ENCODE data around the gene KLHL34.

KLHL34 gene

GRCh38 chrX:21638311-21638710 is 19.8 kb downstream of the KLHL34 start:
- H3K36me3 ChIP-seq (ENCODE audit: insufficient read depth, low read length) = no peaks in the 10 kb centered on the region
- no peaks in the 10 kb centered on the region for H3K9me3 ChIP-seq (ENCODE audit: insufficient read depth, low read depth, low read length)
- H3K27me3 ChIP-seq (ENCODE audit: insufficient read depth, low read length, poor library complexity, severe bottlenecking) = no peaks in the 10 kb centered on the region
- no peaks in the 10 kb centered on the region for H3F3A ChIP-seq (ENCODE audit: low read depth)
- H3K9ac ChIP-seq (ENCODE audit: low read depth, low read length, poor library complexity, severe bottlenecking) = no peak overlapping the region
- no peaks in the 10 kb centered on the region for H3K9me2 ChIP-seq (replicated peaks; ENCODE audit: low read depth, low read length)
- no peak overlapping the region for H3K4me3 ChIP-seq (ENCODE audit: low read length, poor library complexity, severe bottlenecking)
- no peak for TF ChIP-seq EZH2phosphoT487 (IDR thresholded peaks at IDR 0.05; ENCODE audit: borderline replicate concordance)
- TF ChIP-seq CTCF (conservative IDR thresholded peaks at IDR 0.05; ENCODE audit: low read length) = no peak
- no peaks in the 10 kb centered on the region for H3K4me1 ChIP-seq (ENCODE audit: insufficient read depth, low read length, poor library complexity, severe bottlenecking)
- H3K4me2 ChIP-seq (ENCODE audit: low read depth, low read length, poor library complexity, severe bottlenecking) = no peak overlapping the region
- no peak overlapping the region for H2AFZ ChIP-seq (ENCODE audit: low read length)
- H3K79me2 ChIP-seq (ENCODE audit: insufficient read depth, low read length) = no peaks in the 10 kb centered on the region
- H4K20me1 ChIP-seq (ENCODE audit: insufficient read depth, low read length, poor library complexity, severe bottlenecking) = no peaks in the 10 kb centered on the region

DNA sequence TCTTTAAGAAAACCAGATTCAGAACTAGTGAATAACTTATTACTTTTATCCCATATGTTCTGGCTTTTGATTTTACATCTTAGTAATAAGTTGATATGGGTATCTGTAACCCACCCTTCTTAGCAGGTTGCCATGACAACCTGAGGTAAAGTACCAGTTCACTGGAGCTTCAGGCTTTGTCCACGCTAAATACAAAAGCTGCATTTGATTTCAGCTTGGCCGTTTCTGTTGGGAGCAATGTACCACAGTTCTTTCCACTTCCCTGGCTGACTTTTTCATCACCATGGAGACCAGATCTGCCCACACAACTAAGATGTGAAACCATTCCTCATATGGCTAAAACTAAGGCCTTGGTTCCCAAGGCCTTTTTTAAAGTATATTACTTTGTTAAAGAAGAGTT is 26.1 kb downstream of the KLHL34 start:
- no peaks in the 10 kb centered on the region for H4K20me1 ChIP-seq (ENCODE audit: insufficient read depth, low read length, poor library complexity, severe bottlenecking)
- H3F3A ChIP-seq (ENCODE audit: low read depth) = no peaks in the 10 kb centered on the region
- no peaks in the 10 kb centered on the region for H3K9me2 ChIP-seq (replicated peaks; ENCODE audit: low read depth, low read length)
- H2AFZ ChIP-seq (ENCODE audit: low read length) = no peak overlapping the region
- no peaks in the 10 kb centered on the region for H3K79me2 ChIP-seq (ENCODE audit: insufficient read depth, low read length)
- no peaks in the 10 kb centered on the region for H3K4me1 ChIP-seq (ENCODE audit: insufficient read depth, low read length, poor library complexity, severe bottlenecking)
- no peak overlapping the region for H3K9ac ChIP-seq (ENCODE audit: low read depth, low read length, poor library complexity, severe bottlenecking)
- H3K9me3 ChIP-seq (ENCODE audit: insufficient read depth, low read depth, low read length) = no peaks in the 10 kb centered on the region
- H3K36me3 ChIP-seq (ENCODE audit: insufficient read depth, low read length) = no peaks in the 10 kb centered on the region
- no peak overlapping the region for H3K4me3 ChIP-seq (ENCODE audit: low read length, poor library complexity, severe bottlenecking)
- TF ChIP-seq EZH2phosphoT487 (IDR thresholded peaks at IDR 0.05; ENCODE audit: borderline replicate concordance) = no peak
- TF ChIP-seq CTCF (conservative IDR thresholded peaks at IDR 0.05; ENCODE audit: low read length) = no peak
- no peaks in the 10 kb centered on the region for H3K27me3 ChIP-seq (ENCODE audit: insufficient read depth, low read length, poor library complexity, severe bottlenecking)
- H3K4me2 ChIP-seq (ENCODE audit: low read depth, low read length, poor library complexity, severe bottlenecking) = no peak overlapping the region

- Histone ChIP-seq H3K4me2 (ENCODE audit: low read depth, low read length, poor library complexity, severe bottlenecking) (no peak overlapping the region), H3K4me3 (ENCODE audit: low read length, poor library complexity, severe bottlenecking) (no peak overlapping the region), H4K20me1 (ENCODE audit: insufficient read depth, low read length, poor library complexity, severe bottlenecking) (no peaks in the 10 kb centered on the region), H3K9me3 (ENCODE audit: insufficient read depth, low read depth, low read length) (no peaks in the 10 kb centered on the region), H3K9me2 (replicated peaks; ENCODE audit: low read depth, low read length) (no peaks in the 10 kb centered on the region), H3K9ac (ENCODE audit: low read depth, low read length, poor library complexity, severe bottlenecking) (no peak overlapping the region), H3K27me3 (ENCODE audit: insufficient read depth, low read length, poor library complexity, severe bottlenecking) (no peaks in the 10 kb centered on the region), H3K4me1 (ENCODE audit: insufficient read depth, low read length, poor library complexity, severe bottlenecking) (no peaks in the 10 kb centered on the region), H3F3A (ENCODE audit: low read depth) (no peaks in the 10 kb centered on the region), H3K79me2 (ENCODE audit: insufficient read depth, low read length) (no peaks in the 10 kb centered on the region), H3K36me3 (ENCODE audit: insufficient read depth, low read length) (no peaks in the 10 kb centered on the region), H2AFZ (ENCODE audit: low read length) (no peak overlapping the region)
- TF ChIP-seq CTCF (conservative IDR thresholded peaks at IDR 0.05; ENCODE audit: low read length) (no peak), EZH2phosphoT487 (IDR thresholded peaks at IDR 0.05; ENCODE audit: borderline replicate concordance) (no peak)
Measured at GRCh38 chrX:21623778-21624501, 34.2 kb downstream of the KLHL34 start.
